K562 (cell line): ENCODE measurements around the gene BCL7B. TPM values are rescaled to one million over a fixed set of nuclear protein-coding genes. Genes with fewer than 3 reads are reported as not detected.

Experiments
- ATAC-seq: fragments of 200-7000 bp; cut with Tn5 transposase; 3 replicates; pipeline ENCODE4 v1.9.1; 2020; ENCODE audit warnings: moderate library complexity
- BruUV-seq: library from RNA; stranded (reverse); fragments of 400-500 nt; replicated peaks from 2 replicates; lab custom pipeline; 2021; lab: Mats Ljungman, UMichigan
- CTCF ChIA-PET: fragments of 300-600 bp; formaldehyde crosslinking; extraction: SDS; loops from one replicate; lab custom pipeline; 2021; ENCODE audit warnings: low intra/inter-chr PET ratio; lab: Yijun Ruan, JAX
- POLR2A ChIA-PET: fragments of 300-600, 350-650 bp; sonication (Branson Sonifier 250); formaldehyde crosslinking; extraction: SDS; loops from one replicate; lab custom pipeline; 2021; ENCODE audit warnings: antibody characterized with exemption, inconsistent platforms; lab: Yijun Ruan, JAX
- DNase-seq, 4 experiments: peaks; one replicate each; pipeline versions ENCODE4 v3.0.0 to v3.0.0-alpha.2; 2011 to 2018; ENCODE audit warnings: low spot score in 3 of 4, mixed read lengths in 3 of 4; ENCODE audit errors: extremely low read depth in 1 of 4
- FAIRE-seq: peaks from 2 replicates; lab custom pipeline; 2011; peaks lifted over from hg19 to GRCh38; lab: Jason Lieb, UNC
- H2AFZ ChIP-seq: 2 replicates; pipeline ENCODE4 v1.6.0; 2011; ENCODE audit warnings: low read depth, low read length, control low read depth, inconsistent platforms
- H3K27ac ChIP-seq: fragments of 200-600 bp; 3 replicates; pipeline ENCODE4 v1.8.0; 2011; ENCODE audit warnings: low read depth, mild to moderate bottlenecking, control low read depth, inconsistent platforms, low read length, moderate library complexity, mixed read lengths; ENCODE audit errors: extremely low read depth
- H3K27me3 ChIP-seq, 2 experiments: fragments of 300-600 bp in 1 of 2; 2 replicates in 1 of 2; 3 replicates in 1 of 2; pipeline versions ENCODE4 v1.6.0 to v1.8.0; 2011; ENCODE audit warnings: inconsistent platforms in 2 of 2, low read length in 2 of 2, mild to moderate bottlenecking in 1 of 2, mixed read lengths in 1 of 2, moderate library complexity in 1 of 2; ENCODE audit not compliant: control insufficient read depth in 2 of 2, insufficient read depth in 2 of 2
- H3K36me3 ChIP-seq: fragments of 300-600 bp; 3 replicates; pipeline ENCODE4 v1.8.0; 2011; ENCODE audit warnings: mild to moderate bottlenecking, low read length, inconsistent platforms; ENCODE audit not compliant: control insufficient read depth, insufficient read depth
- H3K4me1 ChIP-seq, 2 experiments: fragments of 200-600 bp in 1 of 2; replicated peaks in 1 of 2; 2 replicates in 1 of 2; 3 replicates in 1 of 2; pipeline versions ENCODE4 v1.5.1 to v1.8.0; 2011; ENCODE audit warnings: inconsistent platforms in 2 of 2, low read length in 2 of 2, mild to moderate bottlenecking in 1 of 2, mixed read lengths in 1 of 2, moderate library complexity in 1 of 2; ENCODE audit not compliant: control insufficient read depth in 2 of 2, insufficient read depth in 2 of 2
- H3K4me2 ChIP-seq: 2 replicates; pipeline ENCODE4 v1.6.1; 2011; ENCODE audit warnings: low read length, control low read depth, inconsistent platforms, mixed read lengths; ENCODE audit not compliant: insufficient read depth
- H3K4me3 ChIP-seq: fragments of 200-600 bp; sonication (generic), shearing (Covaris generic); 2 replicates; pipeline ENCODE4 v1.5.1; 2016; ENCODE audit warnings: control low read depth, inconsistent platforms
- H3K79me2 ChIP-seq: fragments of 200-600 bp; 3 replicates; pipeline ENCODE4 v1.8.0; 2011; ENCODE audit warnings: low read length, inconsistent platforms; ENCODE audit not compliant: control insufficient read depth, insufficient read depth
- H3K9ac ChIP-seq, 2 experiments: 2 replicates each; pipeline versions ENCODE4 v1.6.0 to v1.6.1; 2011; ENCODE audit warnings: low read depth in 2 of 2, low read length in 2 of 2, control low read depth in 1 of 2, inconsistent platforms in 1 of 2, mild to moderate bottlenecking in 1 of 2, mixed read lengths in 1 of 2; ENCODE audit not compliant: insufficient read depth in 1 of 2
- H3K9me1 ChIP-seq: one replicate; pipeline ENCODE4 v1.6.0; 2011; ENCODE audit warnings: inconsistent platforms, mild to moderate bottlenecking, low read length, moderate library complexity; ENCODE audit not compliant: control insufficient read depth, insufficient read depth
- H3K9me3 ChIP-seq: replicated peaks from 2 replicates; pipeline ENCODE4 v1.5.1; 2011; ENCODE audit warnings: low read depth, low read length, inconsistent platforms; ENCODE audit not compliant: control insufficient read depth, insufficient read depth
- H4K20me1 ChIP-seq: replicated peaks from 2 replicates; pipeline ENCODE4 v1.6.1; 2011; ENCODE audit warnings: low read length, inconsistent platforms, mixed read lengths; ENCODE audit not compliant: control insufficient read depth, insufficient read depth
- HMG20A ChIP-seq: fragments of 450-650 bp; formaldehyde crosslinking; conservative IDR thresholded peaks from 2 replicates; pipeline ENCODE4 v1.4.0; 2020; ENCODE audit warnings: mild to moderate bottlenecking, mixed read lengths
- MNT ChIP-seq, 2 experiments: fragments of 450-650 bp; conservative IDR thresholded peaks; 2 replicates each; pipeline ENCODE4 v1.6.1; 2017; ENCODE audit warnings: mild to moderate bottlenecking in 2 of 2, moderate library complexity in 2 of 2
- POLR2G ChIP-seq: fragments of 200-400 bp; formaldehyde crosslinking; IDR thresholded peaks from 2 replicates; pipeline ENCODE4 v1.6.1; 2017; ENCODE audit warnings: low read depth, mild to moderate bottlenecking, antibody characterized with exemption, low read length, moderate library complexity
- SP2 ChIP-seq: IDR thresholded peaks from 2 replicates; pipeline ENCODE4 v1.6.1; 2011; ENCODE audit warnings: mild to moderate bottlenecking, low read depth, low read length, moderate library complexity; ENCODE audit not compliant: poor library complexity, severe bottlenecking; ENCODE audit errors: extremely low read depth
- SUPT5H ChIP-seq: fragments of 450-650 bp; IDR thresholded peaks from 2 replicates; pipeline ENCODE4 v1.6.1; 2016
- USF1 ChIP-seq: sonication (generic); formaldehyde crosslinking; IDR thresholded peaks from 2 replicates; pipeline ENCODE4 v1.9.0; 2022; ENCODE audit warnings: mild to moderate bottlenecking, missing genetic modification reagents
- WGBS: fragments of 100-300 bp; shearing (Covaris generic); methylation state at CpG from one replicate; pipeline ENCODE4 v1.1.6; 2016; ENCODE audit warnings: low coverage, mixed read lengths; ENCODE audit not compliant: insufficient coverage; ENCODE audit errors: missing lambda C conversion rate; 5-methylcytosine and 5-hydroxymethylcytosine counted together
- in situ Hi-C: fragments of 300-500 bp; cut with MboI; formaldehyde crosslinking; loops from 4 replicates; pipeline ENCODE4 v1.15.0; 2018; ENCODE audit warnings: inconsistent platforms, mixed read lengths
- intact Hi-C: fragments of 100-400 bp; cut with micrococcal nuclease; formaldehyde crosslinking; loops from 2 replicates; pipeline ENCODE4 v1.14.2; 2022
- polyA plus RNA-seq, 8 experiments: library from polyadenylated mRNA; depleted of rRNA in 4 of 8; stranded (reverse) in 5 of 8; unstranded in 3 of 8; fragments of >200 nt; fragmentation: Nextera tagmentation in 2 of 8; fragmentation: Illumina TruSeq in 1 of 8; extraction: Ambion mirVana in 2 of 8; extraction: Trizol in 1 of 8; gene quantifications; 2 replicates each; pipeline versions ENCODE4 v1.2.1 to v1.2.3, GENCODE V29; 2011 to 2014; ENCODE audit warnings: inconsistent platforms in 1 of 8, missing spikeins in 1 of 8
- total RNA-seq, 7 experiments: library from RNA; depleted of rRNA in 6 of 7; stranded (reverse); fragments of >200 nt in 6 of 7; fragmentation: Illumina TruSeq in 2 of 7; extraction: Trizol in 2 of 7; gene quantifications; 2 replicates each; pipeline versions ENCODE4 v1.2.1 to v1.2.3, GENCODE V29; 2011 to 2021; ENCODE audit warnings: low replicate concordance in 1 of 7

Gene BCL7B
- total and polyA plus RNA-seq, 9 of the 15 experiments (the other 6 are each of a cell fraction or from before 2014, with no cell fraction given), result 10.0 to 73.2 (median 32.9) TPM

- no peak for TF ChIP-seq MNT (conservative IDR thresholded peaks at IDR 0.05)
- 0 out of 2 replicates have a peak, but pooled peaks have one; percentile 22 for TF ChIP-seq USF1 (CRISPR knock-in tag)
- TF ChIP-seq SP2, result peak; percentile 27
- TF ChIP-seq SUPT5H, result peak; percentile 21; the same call in 1 of the 2 replicates
Observed at GRCh38 chr7:73602721-73603651, 45.5 kb upstream of the BCL7B start (continued).

GRCh38 chr7:73599916-73600315 lies 42.4 kb upstream of the BCL7B start:
- Histone ChIP-seq H3K27me3 (no peaks in the 10 kb centered on the region), H3K4me2 (no peak overlapping the region), H3K9ac (no peak overlapping the region), H3K79me2 (no peaks in the 10 kb centered on the region), H3K9me3 (no peaks in the 10 kb centered on the region), H3K4me3 (no peak overlapping the region), H3K9me1 (no peaks in the 10 kb centered on the region), H3K27ac (no peak overlapping the region), H2AFZ (no peak overlapping the region), H3K4me1 (peaks cover 0 to 52% of the 10 kb centered on the region in 2 experiments; a peak in 3 of 5 replicates), H4K20me1 (no peaks in the 10 kb centered on the region), H3K36me3 (no peaks in the 10 kb centered on the region)
- no peak for FAIRE-seq
- in situ Hi-C loops (no loop called here), intact Hi-C loops (no loop called here)
- BruUV-seq, result no TSS peak
- no peak for DNase-seq
- ChIA-PET CTCF (no interaction called here), POLR2A (interaction anchor here (1.3 kb wide), 1 partner anchor 11 kb away, joined by 6 read pairs; no protein-coding TSS in a partner anchor)
- ATAC-seq, result no peak
- 30% methylated on average over 7 of the region's 7 CpGs for WGBS
- TF ChIP-seq HMG20A (no peak), POLR2G (peak; percentile 63)
